Measurements from ENCODE around the gene GRIK3. TPM values are rescaled to one million over a fixed set of nuclear protein-coding genes. Genes with fewer than 3 reads are reported as not detected.

GRIK3 gene
- total and polyA plus RNA-seq, 2 experiments from 2014 or later: 0.31 to 2.9 TPM

GRCh38 chr1:36861375-36861774 lies 172.9 kb downstream of the GRIK3 start:
- Mint-ChIP-seq H3K4me1 (peaks cover 18% of the 10 kb centered on the region), H3K4me3 (no peak overlapping the region), H3K27me3 (ENCODE audit: insufficient read depth, low read depth, poor library complexity) (peaks cover 6% of the 10 kb centered on the region), H3K27ac (no peak overlapping the region), H3K9me3 (no peaks in the 10 kb centered on the region), H3K36me3 (ENCODE audit: low read depth) (no peaks in the 10 kb centered on the region)
- Histone ChIP-seq H3K36me3 (ENCODE audit: insufficient read depth) (no peaks in the 10 kb centered on the region), H3K4me3 (no peak overlapping the region), H3K4me2 (no peak overlapping the region), H3K79me2 (replicated peaks; ENCODE audit: insufficient read depth) (no peaks in the 10 kb centered on the region), H4K20me1 (replicated peaks; ENCODE audit: insufficient read depth) (no peaks in the 10 kb centered on the region), H3K4me1 (ENCODE audit: insufficient read depth) (0 out of 2 replicates have a peak, but pooled peaks cover 6% of the 10 kb centered on the region), H3K9me2 (ENCODE audit: insufficient read depth) (no peaks in the 10 kb centered on the region), H3K27ac (ENCODE audit: low read depth) (no peak overlapping the region), H3F3A (replicated peaks; ENCODE audit: low read depth) (no peaks in the 10 kb centered on the region), H2AFZ (no peak overlapping the region), H3K27me3 (ENCODE audit: insufficient read depth) (no peaks in the 10 kb centered on the region)
- TF ChIP-seq ZNF331 (CRISPR knock-in tag; IDR thresholded peaks at IDR 0.05; ENCODE audit: low read depth) (no peak), POLR2AphosphoS5 (IDR thresholded peaks at IDR 0.05; ENCODE audit: low read depth) (no peak), EZH2phosphoT487 (IDR thresholded peaks at IDR 0.05; ENCODE audit: unreplicated experiment) (no peak), STAT1 (IDR thresholded peaks at IDR 0.05; ENCODE audit: unreplicated experiment) (no peak), ZNF462 (CRISPR knock-in tag; IDR thresholded peaks at IDR 0.05) (no peak), CTCF (conservative IDR thresholded peaks at IDR 0.05; ENCODE audit: low read depth in 2 of 2) (no peak), JUNB (IDR thresholded peaks at IDR 0.05; ENCODE audit: unreplicated experiment) (no peak), REST (IDR thresholded peaks at IDR 0.05; ENCODE audit: unreplicated experiment) (no peak), ETS1 (IDR thresholded peaks at IDR 0.05) (no peak), CREB1 (CRISPR knock-in tag; IDR thresholded peaks at IDR 0.05; ENCODE audit: low read depth) (no peak)
- ATAC-seq: no peak
- DNase-seq (ENCODE audit: low spot score): no peak
